Measurements from ENCODE around the gene NEURL1B.

DNA sequence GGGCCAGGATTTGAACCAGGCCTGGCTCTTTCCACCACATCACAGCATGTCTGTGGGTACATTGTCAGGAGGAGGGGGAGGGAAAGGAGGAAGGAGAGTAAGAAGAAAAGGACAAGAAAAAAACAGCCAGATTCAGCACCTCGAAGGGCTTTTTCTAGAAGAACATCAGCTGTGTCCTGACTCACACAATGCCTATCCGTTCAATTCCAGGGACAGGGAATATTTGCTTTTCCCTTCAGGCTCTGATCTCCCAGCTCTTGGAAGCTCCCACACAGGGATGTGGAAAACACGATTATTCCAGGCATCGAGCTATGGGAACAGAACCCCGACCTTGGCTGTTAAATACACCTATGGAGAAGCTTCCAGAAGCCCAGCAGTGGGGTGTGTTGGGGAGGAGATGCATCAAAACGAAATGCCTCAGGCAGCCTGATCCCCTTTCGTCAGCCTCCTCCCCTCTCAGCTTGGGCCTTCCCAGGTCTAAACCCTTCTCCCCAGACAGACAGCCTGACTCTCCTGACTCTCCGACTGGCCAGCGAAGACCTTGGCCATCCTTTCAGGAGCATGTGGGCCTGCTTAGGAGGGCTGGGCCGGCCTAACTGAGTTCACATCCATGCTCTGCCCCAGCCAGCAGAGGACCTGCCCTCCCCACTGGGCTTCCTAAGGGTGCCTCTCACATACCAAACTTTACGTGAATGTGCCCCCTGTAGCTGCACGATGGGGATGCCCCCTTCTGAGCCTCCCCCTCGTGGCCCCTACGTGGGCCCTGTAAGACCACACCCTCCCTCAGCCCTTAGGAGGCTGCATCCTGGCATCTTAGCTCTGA is 54.4 kb downstream of the NEURL1B start:
- TF ChIP-seq POLR2A (IDR thresholded peaks at IDR 0.05) (no peak), POLR2AphosphoS5 (IDR thresholded peaks at IDR 0.05; ENCODE audit: insufficient read depth in 1 of 2, low read depth in 1 of 2) (no peak)
- TF ChIP-seq, protein P1, sequence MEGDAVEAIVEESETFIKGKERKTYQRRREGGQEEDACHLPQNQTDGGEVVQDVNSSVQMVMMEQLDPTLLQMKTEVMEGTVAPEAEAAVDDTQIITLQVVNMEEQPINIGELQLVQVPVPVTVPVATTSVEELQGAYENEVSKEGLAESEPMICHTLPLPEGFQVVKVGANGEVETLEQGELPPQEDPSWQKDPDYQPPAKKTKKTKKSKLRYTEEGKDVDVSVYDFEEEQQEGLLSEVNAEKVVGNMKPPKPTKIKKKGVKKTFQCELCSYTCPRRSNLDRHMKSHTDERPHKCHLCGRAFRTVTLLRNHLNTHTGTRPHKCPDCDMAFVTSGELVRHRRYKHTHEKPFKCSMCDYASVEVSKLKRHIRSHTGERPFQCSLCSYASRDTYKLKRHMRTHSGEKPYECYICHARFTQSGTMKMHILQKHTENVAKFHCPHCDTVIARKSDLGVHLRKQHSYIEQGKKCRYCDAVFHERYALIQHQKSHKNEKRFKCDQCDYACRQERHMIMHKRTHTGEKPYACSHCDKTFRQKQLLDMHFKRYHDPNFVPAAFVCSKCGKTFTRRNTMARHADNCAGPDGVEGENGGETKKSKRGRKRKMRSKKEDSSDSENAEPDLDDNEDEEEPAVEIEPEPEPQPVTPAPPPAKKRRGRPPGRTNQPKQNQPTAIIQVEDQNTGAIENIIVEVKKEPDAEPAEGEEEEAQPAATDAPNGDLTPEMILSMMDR (IDR thresholded peaks at IDR 0.05): no peak
